Inflammatory macrophage treated with lipopolysaccharide for 1 hour (primary cell): ENCODE measurements around the gene ELP4.

Experiments used
- DNase-seq, 2 donors: peaks; one replicate each; pipeline ENCODE4 v3.0.0-alpha.2; 2020 to 2022

The ELP4 gene

DNA sequence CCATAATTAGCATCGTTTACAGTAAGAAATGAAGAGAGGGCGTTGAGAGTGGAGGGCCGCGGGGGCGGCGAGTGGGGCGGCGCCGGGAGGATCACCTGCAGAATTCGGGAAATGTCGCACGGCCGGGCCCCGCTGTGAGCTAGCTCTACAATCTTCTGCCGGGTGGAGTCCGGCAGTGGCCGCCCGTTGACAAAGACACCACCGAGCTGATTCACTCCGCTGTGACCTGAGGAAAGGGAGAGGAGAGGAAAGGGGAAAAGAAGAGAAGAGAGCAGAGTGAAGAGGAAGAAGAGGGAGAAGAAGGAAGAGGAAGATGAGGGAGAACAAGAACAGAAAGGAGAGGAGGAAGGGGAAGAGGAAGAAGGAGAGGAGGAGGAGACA is 293.0 kb downstream of the ELP4 start:
- no peak for DNase-seq

DNA sequence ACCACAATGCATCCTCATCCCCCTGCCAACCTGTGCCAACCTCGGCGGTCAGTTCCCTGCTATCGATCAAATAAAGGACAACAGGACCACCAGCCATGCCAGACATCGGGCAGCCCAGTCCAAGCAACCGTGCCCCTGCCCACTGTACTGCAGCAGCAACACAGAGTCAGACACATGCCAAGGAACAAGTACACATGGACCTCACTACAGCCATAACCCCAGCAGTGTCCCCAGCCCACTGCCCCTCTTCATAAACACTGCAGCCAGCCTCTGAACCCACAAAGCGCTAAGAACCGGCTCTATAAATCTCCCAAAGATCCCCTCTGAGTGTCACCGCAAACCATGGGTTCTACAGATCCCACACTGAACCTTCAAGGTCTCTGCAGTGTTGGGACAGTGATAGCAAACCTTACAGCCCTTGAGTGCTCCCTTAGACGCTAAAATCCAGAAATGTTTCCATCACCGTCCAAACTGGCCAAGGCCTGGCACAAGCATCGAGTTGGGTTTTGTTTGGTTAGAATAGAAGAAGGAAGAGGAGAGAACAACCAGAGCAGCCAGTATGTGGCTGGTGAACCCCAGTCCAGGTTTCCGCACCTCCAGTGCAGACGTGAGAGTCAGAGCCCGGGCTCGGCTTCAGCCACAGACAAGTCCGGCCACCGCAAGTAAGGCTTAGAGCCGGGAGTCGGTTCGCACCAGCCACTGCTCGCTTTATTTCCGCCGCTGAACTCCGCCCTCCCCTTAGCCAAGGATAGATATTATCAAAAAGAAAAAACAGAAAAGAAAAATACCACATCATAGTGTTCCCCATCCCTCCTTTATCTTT is 293.6 kb downstream of the ELP4 start:
- DNase-seq = no peak

- no peak for DNase-seq
Measured at GRCh38 chr11:31803813-31804311, 294.3 kb downstream of the ELP4 start.

- DNase-seq = no peak
Measured at GRCh38 chr11:31804312-31805036, 294.9 kb downstream of the ELP4 start.

DNA sequence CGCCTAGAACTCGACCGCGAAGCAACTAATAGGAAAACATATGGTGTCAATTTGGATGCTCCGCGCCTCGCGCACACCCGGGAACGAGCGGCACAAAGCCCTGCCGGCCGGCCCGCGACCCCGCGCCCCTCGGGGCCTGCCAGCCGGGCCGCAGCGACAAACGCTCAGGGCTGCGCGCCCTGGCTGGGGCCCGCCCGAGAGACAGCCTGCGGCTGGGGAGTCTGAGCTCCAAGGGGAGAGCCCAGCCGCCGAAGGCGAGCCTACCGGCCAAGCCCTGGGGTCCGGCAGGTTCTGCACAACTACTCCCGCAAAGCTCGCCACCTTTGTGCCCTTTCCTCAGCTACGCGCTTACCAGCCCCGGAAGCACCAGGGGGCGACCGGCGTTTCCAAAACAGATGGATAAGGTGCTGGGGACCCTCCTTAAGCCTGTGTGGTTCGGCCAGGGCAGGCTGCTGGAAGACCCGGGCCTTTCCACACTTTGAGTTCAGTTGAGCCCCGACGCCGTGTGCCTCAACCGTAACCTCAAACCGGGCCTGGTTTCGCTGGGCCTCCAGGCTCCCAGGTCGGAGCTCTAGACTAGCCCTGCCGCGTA is 295.6 kb downstream of the ELP4 start:
- no peak for DNase-seq

GRCh38 chr11:31805629-31806185 is 296.1 kb downstream of the ELP4 start:
- DNase-seq = no peak

GRCh38 chr11:31806186-31806927 is 296.8 kb downstream of the ELP4 start:
- DNase-seq = no peak

GRCh38 chr11:31806928-31807798 is 297.6 kb downstream of the ELP4 start:
- no peak for DNase-seq

DNA sequence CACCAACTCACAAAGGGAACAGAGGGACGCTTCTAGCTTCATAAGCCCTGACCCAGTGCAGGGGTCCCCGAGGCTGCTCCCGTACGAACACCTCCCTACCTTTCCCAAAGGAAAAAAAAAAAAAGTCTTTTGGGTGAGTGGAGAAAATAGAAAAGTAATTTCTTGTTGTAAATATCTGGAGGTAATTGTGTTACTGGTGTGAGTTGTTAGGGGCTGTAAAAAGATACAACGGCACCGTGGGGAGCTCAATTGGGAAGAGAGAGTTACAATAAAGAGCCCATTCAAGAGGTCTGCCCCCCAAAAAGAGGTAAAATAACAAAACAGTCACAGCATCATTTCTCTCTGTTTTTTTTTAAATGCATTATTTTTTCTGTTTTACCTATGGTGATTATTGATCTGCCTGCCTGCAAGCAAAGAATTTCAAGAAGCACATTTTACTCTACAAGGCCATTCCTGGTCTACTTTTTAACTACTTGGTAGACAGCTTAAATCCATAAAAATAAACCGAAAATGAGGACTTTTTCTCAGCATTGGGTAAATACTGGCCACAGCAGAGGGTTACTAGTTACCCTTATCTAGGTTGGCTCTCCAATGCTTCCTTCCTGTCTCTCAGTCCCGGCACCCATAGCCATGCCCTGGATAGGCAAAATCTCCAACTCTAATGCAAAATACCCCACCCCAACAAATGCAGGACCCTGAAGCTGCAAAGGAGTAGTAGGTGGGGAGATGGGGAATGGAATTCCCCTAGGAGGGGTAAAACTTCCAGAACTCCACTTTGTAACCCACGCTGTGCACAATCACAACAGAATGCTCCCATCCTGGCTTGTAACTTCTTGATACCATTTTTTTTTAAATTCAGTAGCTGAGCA is 298.5 kb downstream of the ELP4 start:
- no peak for DNase-seq

GRCh38 chr11:31808721-31809540 is 299.4 kb downstream of the ELP4 start:
- DNase-seq = no peak

GRCh38 chr11:31809541-31809856 is 299.9 kb downstream of the ELP4 start:
- no peak for DNase-seq

- DNase-seq = no peak
Measured at GRCh38 chr11:31809857-31810778, 300.6 kb downstream of the ELP4 start.

DNA sequence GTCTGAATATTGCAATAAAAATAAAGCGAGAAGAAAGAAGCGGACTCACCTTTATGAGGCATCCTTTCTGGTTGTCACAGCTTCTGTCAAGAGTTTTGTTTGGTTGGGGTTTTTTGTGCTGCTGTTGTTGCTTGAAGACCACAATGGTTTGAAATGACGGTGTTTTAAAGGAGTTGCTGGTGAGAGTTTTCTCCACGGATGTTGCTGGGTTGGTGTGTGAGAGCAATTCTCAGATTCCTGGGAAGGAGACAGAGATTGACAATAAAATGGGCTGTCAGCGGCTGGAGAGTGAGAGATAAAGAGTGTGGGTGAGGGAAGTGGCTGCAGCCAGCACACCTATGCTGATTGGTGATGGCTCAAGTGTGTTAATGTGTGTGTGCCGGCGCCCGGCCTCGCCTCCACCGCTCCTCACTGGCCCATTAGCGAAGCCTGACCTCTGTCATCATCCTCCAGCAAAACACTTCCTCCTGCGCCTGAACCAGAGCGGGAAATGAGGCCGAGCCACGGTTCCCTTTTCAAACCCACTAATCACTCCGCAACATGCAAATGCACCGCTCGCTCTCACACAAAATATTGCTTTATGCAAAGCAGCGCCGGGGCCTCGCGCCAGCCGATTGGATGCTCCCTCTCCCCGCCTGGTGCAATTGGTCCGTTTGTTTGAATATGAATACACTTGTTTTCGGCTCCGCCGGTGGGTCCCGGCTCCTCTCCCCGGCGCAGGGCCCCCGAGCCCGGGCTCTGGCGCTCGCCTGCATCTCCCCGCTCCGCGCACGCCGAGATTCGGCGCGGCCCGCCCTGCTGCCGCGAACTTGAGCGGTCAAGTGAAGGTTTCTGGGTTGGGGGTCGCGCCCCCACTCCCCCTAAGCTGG is 301.4 kb downstream of the ELP4 start, which contains the start of gene PAX6:
Gene PAX6 (minus strand): TSS at position 544 of the 869 bp plus-strand sequence. CDS start 4,911 bp downstream, outside the sequence.
- peak; percentile 82 to 85 for DNase-seq

DNA sequence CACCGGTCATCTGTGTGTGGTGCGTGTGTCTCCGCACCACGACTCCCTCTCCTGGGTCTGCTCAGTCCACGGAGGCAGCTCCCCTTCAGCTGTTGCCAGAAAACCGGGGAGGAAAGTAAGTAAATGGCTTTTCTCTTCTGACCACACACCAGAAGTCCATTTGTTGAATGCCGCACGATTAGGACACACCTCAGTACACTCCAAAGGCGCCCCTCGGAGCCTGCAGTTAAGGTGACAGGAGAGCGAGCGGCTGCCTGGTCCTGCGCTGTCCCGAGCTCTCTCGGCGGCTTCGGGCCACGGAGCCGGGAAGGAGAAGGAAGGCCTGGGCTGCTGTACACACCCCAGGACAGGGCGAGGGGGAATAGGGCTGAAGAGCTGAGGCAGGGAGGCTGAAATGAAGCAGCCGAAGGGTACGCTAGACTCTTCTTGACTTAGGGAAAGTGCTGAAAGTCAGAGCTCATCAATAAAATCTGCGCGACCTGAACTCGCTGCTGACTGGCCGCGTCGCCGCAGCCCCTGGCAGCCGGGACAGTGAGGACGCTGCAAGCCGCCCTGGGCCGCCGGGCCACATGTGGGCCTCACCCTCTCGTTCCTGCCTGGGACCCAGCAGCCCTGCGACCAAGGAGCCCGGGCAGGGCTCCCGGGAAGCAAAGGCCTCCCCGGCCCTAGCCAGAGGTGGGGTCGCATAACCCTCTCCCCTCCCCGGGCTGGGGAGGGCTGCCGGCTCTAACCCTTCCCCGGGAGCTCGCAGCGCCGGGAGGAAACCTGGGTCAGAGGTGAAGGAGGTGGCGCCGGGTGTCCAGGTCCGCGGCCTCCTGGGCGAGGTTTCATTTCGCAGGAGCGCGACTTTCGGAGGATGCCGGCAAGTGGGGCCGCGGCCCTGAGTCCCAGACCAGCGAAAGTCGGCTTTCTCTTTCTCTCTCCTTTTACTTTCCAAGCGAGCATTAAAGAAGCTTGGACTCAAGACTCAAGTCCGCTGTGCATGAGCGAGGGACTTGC is 303.1 kb downstream of the ELP4 start:
- DNase-seq = no peak

- no peak for DNase-seq
Measured at GRCh38 chr11:31813391-31814175, 304.0 kb downstream of the ELP4 start.
